PFSK-1 (cell line): Measurements from ENCODE around the gene MYOG.

ENCODE experiments used
- TAF1 ChIP-seq: IDR thresholded peaks from 2 replicates; pipeline ENCODE4 v1.6.1; 2012; ENCODE audit warnings: low read length, control low read depth, borderline replicate concordance; ENCODE audit not compliant: insufficient read depth
- TF ChIP-seq, protein P1 (sequence below), 2 experiments: IDR thresholded peaks; 2 replicates each; pipeline versions ENCODE4 v1.6.1 to v1.8.0; 2011 to 2012; ENCODE audit warnings: low read depth in 2 of 2, low read length in 2 of 2, control low read depth in 1 of 2, inconsistent platforms in 1 of 2, mild to moderate bottlenecking in 1 of 2, moderate library complexity in 1 of 2; ENCODE audit not compliant: insufficient read depth in 1 of 2

GRCh38 chr1:203046984-203047630 lies 38.7 kb downstream of the MYOG start:
- no peak for TF ChIP-seq TAF1
- TF ChIP-seq, protein P1, sequence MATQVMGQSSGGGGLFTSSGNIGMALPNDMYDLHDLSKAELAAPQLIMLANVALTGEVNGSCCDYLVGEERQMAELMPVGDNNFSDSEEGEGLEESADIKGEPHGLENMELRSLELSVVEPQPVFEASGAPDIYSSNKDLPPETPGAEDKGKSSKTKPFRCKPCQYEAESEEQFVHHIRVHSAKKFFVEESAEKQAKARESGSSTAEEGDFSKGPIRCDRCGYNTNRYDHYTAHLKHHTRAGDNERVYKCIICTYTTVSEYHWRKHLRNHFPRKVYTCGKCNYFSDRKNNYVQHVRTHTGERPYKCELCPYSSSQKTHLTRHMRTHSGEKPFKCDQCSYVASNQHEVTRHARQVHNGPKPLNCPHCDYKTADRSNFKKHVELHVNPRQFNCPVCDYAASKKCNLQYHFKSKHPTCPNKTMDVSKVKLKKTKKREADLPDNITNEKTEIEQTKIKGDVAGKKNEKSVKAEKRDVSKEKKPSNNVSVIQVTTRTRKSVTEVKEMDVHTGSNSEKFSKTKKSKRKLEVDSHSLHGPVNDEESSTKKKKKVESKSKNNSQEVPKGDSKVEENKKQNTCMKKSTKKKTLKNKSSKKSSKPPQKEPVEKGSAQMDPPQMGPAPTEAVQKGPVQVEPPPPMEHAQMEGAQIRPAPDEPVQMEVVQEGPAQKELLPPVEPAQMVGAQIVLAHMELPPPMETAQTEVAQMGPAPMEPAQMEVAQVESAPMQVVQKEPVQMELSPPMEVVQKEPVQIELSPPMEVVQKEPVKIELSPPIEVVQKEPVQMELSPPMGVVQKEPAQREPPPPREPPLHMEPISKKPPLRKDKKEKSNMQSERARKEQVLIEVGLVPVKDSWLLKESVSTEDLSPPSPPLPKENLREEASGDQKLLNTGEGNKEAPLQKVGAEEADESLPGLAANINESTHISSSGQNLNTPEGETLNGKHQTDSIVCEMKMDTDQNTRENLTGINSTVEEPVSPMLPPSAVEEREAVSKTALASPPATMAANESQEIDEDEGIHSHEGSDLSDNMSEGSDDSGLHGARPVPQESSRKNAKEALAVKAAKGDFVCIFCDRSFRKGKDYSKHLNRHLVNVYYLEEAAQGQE (IDR thresholded peaks at IDR 0.05; ENCODE audit: insufficient read depth in 1 of 2, low read depth in 2 of 2, low read length in 2 of 2) = no peak
